ENCODE data around the gene CALY.
A peak's percentile ranks its signal among the peaks of the same experiment; 100 is the strongest.

Gene CALY

DNA sequence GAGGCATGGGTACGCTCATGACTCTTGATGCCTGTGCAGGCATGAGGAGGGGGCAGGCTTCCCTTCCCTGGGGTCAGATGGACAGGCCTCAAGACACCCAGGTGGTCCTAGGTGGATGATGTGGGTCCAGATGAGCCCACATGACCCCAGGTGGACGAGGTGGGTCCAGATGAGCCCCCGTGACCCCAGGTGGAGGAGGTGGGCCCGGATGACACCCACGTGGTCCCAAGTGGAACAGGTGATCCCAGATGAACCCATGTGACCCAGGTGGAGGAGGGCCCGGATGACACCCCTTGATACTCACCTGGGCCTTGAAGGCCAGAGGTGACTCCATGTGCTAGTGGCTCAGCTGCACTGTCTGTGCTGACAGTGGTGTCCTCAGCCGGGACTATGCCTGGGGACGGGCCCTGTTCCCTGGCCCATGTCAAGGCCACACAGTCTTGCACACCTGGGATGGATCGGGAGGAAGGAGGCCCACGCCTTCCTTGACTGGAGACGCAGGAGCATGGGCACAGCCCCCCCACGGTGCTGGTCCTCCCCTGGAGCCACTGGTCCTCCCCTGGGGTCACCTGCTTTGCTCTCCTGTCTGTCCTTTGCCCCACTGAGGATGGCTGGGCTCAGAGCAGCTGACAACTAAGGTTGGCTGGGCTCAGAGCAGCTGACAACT is 13.7 kb upstream of the CALY start:
- DNase-seq = no peak

DNA sequence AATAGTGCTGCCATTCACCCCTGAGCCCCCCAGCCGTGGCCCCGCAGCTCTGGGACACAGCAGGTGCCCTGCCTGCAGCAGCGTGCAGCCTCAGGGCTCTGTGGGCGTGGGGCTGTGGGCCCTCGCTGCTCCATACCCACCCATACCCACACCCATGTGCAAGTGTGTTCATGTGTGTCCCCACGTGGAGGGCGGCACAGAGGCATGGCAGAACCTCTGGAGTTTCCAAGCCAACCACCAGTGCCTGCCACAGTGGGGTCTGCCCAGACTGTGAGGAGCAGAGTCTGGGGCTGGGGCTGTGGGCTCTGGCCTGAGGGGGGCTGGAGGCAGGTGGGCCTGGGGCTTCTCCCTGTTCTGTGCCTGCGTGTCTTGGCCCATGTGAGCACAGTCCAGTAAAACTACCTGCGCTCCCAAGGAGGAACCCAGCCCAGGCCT is 12.9 kb upstream of the CALY start:
- no peak for DNase-seq

GRCh38 chr10:133349160-133349568 is 12.5 kb upstream of the CALY start:
- DNase-seq = no peak

- DNase-seq = no peak
Measured at GRCh38 chr10:133347710-133348517, 11.2 kb upstream of the CALY start.

DNA sequence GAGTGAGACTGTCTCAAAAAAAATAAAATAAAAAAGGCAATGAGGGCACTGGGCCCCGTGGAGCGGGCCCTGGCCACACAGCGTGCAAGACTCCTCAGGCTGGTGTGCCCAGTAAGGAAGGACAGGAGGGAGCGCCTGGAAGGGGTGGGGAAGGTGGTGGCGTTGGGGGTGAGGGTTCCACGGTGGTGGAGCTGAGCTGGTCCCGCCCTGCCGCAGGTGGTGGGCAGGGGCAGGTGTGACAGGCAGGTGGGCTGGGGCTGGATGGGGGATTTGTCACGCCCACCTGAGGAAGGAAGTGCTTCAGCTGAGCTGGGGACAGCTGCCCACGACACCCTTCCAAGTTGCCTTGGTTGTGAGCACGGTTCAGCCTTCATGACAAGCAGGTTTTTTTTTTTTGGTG is 9.7 kb upstream of the CALY start:
- DNase-seq = no peak

DNA sequence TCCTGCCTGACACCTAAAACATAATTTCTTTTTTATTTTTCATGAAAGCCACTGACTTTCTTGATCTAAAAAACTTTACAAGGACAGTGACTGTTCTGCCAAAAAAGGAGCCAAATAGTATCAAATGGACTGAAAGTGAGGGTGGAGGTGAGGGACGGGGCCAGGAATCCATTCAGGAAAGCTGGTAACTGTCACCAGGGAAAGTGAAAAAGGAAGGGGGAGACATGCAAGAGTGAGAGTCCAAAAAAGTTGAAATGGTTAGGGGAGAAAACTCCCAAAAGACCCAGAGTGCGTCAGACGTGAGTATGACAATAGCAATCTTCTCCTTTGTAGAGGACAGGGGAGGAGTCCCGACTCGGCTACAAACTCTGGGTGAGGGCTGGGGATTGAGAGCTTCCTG is 7.5 kb upstream of the CALY start:
- no peak for DNase-seq

DNA sequence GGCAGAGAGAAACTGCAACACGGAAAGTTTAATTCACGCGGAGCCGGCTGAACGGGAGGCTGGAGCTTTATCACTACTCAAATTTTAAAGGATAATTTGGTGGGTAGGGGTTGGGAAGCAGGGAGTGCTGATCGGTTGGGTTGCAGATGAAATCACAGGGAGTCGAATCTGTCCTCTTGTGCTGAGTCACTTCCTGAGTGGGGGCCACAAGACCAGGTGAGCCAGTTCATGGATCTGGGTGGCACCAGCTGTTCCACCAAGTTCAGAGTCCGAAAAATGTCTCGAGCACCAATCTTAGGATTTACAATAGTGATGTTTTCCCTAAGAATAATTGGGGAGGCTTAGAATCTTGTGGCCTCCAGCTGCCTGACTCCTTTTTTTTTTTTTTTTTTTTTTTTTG is 6.9 kb upstream of the CALY start:
- no peak for DNase-seq

- DNase-seq = no peak
Measured at GRCh38 chr10:133342942-133343341, 6.2 kb upstream of the CALY start.

DNA sequence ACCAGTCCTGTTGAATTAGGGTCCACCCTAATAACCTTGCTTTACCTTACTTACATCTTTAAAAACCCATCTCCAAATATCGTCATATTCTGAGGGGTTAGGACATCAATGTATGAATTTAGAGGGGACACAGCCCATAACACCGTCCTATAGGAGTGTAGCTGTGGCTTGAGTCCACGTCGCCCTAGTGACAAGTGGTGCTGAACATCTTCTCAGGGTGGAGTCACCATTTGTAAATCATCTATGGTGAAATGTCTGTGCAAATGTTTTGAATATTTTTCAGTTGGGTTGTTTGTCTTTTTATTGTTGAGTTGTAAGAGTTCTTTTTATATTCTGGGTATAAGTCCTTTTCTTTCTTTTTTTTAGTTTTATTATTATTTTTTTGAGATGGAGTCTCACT is 5.3 kb upstream of the CALY start:
- DNase-seq = no peak

DNA sequence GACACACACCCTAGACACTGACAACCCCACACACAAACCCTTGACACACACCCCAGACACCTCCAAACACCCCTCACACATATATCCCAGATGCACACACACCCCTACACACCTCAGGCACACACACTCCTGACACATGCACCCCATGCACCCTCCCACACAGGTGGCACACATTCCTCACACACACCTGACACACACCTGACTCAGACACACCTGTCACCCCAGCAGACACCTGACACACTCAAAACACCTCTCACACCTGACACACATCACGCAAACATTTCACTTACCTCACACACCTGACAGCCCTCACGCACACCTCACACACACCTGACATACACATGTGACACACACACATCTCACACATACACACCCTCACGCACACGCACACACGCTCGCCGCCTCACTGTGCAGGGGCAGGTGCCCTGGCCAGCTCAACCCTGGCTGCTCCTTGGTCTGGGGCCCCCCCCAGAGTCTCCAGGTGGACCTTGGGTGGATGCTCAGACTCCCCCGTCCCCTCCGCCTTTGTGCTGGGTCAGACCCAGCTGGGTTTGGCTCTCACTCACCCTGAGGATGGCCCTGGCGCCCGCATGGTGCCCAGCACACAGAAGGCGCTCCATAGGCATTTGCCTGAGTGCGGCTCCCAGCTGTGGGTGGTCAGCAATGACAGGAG is 3.1 kb upstream of the CALY start:
- no peak for DNase-seq

GRCh38 chr10:133338080-133339071 is 1.7 kb upstream of the CALY start:
- DNase-seq = no peak

DNA sequence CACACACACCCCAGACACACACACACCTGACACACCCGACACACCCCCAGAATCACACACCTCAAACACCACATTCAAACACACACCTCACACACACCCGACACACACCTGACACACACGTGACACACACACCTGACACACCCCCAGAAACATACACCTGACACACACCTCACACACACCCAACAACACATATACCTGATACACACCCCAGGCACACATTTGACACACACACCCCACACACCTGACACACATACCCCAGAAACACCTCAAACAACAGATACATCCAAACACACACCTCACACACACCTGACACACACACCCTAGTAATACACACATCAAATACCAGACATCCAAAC is 652 bp upstream of the CALY start:
- DNase-seq = no peak

GRCh38 chr10:133336118-133336576 is 549 bp downstream of the CALY start:
- DNase-seq = no peak

GRCh38 chr10:133335246-133336117 is 1.2 kb downstream of the CALY start:
- DNase-seq = peak; percentile 74

DNA sequence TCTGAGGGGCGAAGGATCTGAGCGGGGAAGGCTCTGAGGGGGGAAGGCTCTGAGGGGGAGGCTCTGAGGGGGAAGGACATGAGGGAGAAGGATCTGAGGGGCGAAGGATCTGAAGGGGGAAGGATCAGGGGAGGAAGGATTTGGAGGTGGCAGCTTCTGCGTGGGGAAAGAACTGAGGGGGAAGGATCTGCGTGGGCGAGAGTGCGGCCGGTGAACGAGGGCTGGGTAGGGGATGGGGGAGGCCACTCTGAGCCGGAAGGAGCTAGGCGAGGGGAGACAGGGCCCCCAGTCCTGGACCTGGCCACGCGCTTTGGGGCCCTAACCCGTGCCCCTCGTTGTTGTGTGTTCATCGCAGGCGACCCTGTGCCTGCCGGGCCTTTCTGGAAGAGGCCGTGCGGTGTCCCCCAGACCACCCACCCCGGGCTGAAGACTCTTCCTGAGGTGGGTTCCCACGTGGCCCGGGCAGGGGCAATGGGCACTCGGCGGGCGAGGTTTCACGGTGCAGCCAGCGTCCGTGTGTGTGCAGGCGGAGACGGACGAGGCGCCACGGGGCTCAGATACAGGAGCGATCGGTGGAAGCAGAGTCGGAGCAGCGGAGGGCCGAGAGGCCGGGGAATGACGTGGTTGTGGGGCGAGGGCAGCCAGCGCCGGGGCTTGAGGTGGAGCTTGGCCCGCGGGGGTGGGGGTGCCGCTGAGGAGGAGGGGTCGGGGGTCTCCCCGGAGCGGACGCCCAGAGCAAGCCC is 2.0 kb downstream of the CALY start:
- DNase-seq = no peak

DNA sequence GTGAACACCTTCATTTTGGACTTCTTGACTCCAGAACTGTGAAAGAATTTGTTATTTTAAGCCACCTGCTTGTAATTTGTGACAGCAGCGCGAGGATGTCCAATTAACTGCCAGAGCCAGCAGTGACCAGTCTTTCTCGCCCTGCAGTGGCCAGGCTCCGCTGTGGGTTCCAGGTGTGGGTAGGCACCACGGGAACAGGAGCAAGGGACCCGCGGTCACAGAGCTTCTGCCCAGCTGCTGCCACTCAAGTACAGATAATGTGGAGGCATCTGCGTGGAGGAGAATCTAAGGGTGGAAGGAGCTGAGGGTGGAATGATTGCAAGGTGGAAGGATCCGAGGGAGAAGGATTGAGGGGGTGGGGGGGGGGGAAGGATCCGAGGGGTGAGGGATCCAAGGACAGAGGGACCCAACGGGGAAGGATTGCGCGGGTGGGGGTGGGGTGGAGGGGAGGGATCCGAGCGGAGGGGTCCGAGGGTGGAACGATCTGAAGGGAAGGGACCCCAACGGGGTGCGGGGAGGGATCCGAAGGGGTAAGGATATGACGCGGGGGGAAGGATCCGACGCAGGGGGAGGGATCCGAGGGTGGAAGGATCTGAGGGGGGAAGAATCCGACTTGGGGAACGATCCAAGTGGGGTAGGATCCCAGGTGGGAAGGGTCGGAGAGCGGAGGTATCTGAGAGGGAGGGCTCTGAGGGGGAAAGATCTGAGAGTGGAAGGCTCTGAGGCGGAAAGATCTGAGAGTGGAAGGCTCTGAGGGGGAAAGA is 3.6 kb downstream of the CALY start:
- no peak for DNase-seq

- peak; percentile 88 for DNase-seq
Measured at GRCh38 chr10:133329491-133330202, 7.0 kb downstream of the CALY start.

GRCh38 chr10:133328358-133329343 is 8.0 kb downstream of the CALY start:
- DNase-seq = no peak

Measured in activated naive CD4-positive, alpha-beta T cell treated with anti-CD3 and anti-CD28 coated beads, Interleukin-2, amount 50 U/mL, for 16 hours (primary cell).